GM19023 (cell line): ENCODE data around the gene CCDC92.

Source experiments
- ATAC-seq: cut with Tn5 transposase; IDR thresholded peaks from one replicate; pipeline ENCODE4 v1.9.1; 2021; ENCODE audit warnings: mild to moderate bottlenecking, moderate library complexity; ENCODE audit not compliant: unreplicated experiment

CCDC92 gene

DNA sequence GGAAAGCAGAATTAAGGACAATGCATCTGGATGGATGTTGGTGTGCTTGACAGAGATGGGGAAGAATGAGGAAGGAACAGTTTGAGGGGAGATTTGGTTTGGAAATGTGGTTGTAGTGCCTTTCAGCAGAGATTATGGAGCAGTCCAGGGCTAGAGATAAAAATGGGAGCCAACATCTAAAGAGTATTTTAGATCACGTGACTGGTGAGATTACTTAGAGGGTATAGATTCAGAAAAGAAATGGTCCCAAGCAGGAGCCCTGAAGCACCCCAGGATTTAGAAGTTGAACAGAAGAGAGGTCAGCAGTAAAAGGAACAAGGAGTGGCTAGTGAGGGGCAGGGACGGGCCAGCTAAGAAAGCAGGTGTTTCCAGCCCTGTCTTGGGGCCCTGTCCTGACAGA is 30.0 kb upstream of the CCDC92 start:
- no peak for ATAC-seq

DNA sequence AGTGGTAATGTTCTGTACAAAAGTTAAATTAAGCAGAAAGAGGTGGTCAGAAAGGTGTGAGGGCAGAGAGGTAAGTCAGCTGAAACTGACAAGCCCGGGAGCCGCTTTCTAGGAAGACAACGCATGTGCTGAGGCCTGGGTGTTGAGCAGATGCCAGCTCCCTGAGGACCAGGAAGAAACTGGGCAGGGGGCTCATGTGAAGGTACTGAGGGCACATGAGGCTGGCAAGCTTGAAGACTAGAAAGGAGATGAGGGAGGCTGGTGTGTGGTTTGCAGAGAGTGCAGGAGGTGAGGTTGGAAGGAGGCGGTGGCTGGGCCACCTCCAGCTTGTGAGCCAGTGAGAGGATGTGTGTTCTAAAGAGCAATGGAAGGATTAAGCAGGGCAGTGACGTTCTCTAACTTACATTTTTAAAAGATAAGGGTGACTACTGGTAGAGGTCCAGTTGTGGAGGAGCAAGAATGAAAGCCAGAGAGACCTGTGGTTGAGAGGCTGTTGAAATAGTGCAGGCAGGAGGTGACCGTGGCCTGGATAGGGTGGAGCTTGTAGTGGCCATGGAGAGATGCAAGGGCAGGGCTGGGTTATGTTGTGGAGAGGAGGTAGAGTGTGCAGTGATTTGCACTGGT is 29.5 kb upstream of the CCDC92 start:
- no peak for ATAC-seq

DNA sequence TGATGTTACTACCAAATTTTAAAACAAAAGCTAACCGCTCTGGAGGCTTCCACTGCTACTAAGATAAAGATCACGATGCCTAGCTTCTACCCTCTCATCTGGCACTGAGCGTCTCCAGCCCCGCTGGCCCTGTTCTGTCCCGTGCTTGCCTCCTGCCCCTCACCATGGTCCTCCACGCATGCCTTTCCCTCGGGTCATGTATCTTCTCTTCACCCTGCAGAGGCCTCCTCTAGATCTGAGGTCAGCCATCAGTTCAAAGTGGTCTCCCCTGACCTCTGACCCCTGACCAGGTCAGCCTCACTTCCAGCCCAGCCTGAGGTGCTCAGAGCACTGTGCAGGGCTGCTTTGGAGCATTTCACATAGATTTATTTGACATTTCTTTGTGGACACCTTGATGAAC is 28.7 kb upstream of the CCDC92 start:
- ATAC-seq: no peak

DNA sequence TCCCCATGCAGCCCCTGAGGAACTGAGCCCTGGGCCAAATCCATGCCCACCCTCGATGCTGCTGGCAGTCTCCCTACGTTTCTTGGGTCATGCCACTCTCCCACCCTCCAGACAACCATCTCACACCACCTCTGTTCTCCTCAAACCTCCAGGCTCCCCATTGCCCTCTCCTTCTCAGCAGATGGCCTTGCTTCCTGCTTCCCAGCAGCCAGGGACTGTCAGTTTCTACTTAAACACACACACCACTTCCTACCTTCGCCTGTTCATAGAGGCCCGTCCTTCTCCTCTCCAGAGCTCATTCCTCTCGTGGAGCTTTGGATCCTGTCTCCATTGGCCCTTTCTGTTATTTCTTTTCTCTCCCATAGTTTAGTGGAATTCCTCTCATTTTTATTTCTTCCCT is 27.5 kb upstream of the CCDC92 start:
- ATAC-seq: no peak

DNA sequence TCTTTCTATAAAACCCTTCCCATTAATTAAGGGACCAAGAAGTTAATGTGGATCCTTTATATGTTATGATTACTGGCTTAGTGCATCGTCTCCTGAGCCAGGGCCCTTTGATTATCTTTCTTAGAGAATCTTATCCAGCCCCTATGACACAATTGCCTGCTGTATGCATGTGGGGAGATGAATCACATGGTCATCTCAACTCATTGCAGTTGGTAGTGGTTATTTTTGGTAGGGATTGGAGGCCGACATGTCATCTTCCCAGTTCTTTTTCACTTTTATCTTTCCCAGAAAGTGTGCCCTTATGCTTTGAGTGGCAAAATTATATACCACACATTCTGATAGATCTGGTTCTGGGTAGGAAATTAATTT is 26.3 kb upstream of the CCDC92 start:
- ATAC-seq: no peak

DNA sequence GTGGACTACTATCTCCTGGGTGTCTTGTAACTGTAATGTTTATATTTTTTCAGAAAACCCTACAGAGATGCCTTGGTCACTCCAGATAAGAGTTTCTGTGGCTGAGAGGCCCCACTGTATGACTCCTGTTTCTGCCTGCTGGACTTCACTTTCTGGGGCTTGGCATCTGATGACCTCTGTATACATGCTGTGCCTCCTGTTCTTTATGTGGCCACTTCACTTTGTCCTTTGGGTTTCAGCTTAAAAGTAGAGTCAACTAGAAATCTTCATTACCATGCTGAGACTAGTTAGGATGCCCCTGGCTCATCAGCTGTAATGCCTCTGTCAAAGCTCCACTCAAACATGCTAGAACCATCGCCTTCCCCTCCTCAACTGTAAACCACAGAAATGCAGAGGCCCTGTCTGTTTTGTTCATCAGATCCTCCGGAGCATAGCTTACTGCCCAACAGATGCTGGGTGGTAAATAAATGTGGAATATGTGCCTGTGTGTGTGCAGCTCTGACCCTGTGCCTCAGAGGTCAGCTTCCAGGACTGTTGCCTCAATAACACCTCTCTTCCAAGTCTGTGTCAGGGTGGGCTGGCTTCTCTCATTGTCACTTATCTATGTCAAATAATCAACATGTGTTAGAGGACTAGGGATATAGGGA is 25.8 kb upstream of the CCDC92 start:
- ATAC-seq: no peak

DNA sequence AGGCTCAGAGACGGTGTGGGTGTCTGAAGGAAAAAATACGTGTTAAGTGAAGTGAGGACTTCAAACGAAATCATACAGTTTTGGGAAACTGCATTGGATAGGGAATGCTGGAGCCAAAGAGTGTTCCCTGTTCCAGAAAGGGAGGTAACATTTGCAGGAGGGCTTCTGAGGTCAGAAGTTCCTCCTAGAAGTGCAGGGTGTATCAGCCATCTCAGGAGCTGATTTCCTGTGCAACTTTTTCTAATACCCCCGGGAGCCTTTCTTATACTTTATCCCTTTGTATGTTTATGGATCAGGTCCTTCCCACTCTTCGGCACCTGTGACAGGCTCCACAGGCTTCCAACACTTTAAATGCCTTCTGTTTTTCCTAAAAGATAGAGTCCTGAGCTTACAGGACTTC is 25.3 kb upstream of the CCDC92 start:
- no peak for ATAC-seq

DNA sequence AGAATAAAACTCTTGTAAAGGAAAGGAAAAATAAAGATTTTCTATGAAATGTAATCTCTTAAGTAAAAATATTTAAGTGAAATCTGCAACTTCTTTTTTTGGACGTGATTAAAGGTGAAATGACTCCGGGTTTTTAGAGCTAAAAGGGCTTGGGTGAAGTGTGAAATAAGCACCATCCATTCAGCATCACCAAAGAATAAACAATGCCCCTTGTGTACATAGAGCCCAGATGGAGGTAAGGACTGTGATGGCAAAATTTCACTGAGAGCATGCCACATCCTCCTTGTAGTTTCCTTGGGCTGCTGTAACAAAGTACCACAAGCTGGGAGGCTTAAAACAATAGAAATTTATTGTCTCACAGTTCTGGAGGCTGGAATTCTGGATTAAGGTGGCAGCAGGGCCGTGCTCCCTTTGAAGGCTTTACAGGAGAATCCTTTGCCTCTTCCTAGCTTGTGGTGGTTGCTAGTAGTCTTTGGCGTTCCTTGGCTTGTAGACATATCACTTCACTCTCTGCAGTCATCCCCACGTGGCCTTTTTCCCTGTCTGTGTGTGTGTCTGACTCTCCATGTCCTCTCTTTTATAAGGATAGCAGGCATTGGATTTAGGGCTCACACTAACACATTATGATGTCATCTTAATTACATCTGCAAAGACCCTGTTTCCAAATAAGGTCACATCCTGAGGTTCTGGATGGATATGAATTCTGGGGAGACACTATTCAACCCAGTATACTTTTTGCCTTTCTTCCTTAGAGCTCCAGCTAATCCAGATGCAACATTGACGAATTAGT is 24.6 kb upstream of the CCDC92 start:
- no peak for ATAC-seq

DNA sequence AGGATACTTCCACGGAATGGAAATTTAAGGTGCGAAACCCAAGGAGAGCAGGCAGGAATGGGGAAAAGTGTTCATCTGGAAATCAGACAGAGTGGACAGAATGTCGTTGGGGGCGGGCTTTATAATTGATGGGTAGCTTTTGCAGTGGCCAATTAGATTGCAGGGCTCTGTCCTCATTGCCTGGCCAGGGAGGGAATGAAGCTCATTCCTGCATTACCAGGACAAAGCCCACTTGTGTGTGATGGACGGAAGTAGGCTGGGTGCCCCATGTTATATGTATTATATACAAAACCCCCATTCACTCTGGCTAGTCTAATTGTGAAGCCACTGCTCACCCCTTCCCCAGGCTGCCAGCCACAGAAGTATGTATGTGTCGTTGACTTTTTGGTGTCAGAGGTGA is 23.9 kb upstream of the CCDC92 start:
- no peak for ATAC-seq

DNA sequence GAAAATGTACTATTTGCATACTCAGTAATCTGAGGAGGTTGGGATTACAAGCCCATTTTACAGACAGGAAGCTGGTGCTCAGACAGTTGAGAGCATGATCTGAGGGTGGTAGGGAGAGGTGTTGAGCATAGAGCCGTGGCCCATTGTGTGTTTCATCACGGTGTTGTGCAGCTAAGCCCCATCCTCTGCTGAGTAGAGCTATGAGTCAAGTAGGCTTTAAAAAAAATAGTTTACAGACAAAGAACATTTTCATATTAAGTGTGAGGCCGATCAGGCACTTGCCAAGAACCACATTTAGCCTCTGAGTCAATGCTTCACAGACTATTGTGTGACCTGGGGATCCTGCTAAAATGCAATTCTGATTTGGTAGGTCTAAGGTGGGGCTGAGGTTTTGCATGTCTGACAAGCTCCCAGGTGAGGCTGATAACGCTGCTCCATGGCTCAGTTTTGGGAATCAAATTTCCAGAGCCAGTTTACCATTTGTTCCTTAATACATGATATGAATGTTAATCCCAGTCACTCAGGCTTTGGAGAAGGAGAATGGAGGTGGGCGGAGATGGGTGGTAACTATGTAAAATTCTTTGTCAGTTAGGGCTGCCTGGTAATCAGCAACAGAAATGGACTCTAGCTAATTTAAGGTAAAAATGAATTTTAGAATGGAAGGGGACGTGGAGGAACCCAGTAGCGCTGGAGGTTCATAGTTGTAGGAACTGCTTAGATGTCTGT is 22.6 kb upstream of the CCDC92 start:
- no peak for ATAC-seq

DNA sequence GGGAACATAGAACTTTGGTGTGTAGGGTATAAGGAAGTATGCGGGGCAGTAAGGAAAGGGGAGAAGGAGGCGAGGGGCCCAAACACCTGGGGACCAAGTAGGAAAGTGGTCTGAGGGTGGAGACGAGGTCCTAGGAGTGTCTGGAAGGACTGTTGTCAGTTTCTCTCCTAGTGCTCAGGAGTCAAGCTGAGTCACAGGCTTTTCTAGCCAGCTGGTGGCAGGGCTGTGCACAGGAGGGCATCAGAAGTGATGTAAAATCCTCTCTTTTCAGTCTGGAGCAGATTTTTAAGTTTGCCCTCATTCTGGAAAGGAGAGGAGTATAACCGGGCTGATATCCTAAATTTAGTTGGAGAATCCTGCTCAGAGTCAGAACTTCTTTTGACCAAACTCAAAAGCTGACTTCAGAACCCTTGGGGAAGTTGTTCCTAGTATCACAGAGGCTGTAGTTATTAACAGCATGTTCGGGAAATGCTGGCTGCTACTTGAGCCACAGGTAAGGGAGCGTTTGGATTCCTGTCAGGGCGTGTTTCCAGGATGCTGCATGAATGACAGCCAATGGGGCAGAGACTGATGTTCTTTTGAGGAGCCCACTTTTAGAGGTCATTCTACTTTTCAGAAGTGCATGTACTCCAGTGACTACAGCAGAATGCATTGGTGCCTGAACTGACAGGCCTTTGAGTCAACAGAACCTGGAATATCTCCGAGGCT is 19.6 kb upstream of the CCDC92 start:
- ATAC-seq: no peak

DNA sequence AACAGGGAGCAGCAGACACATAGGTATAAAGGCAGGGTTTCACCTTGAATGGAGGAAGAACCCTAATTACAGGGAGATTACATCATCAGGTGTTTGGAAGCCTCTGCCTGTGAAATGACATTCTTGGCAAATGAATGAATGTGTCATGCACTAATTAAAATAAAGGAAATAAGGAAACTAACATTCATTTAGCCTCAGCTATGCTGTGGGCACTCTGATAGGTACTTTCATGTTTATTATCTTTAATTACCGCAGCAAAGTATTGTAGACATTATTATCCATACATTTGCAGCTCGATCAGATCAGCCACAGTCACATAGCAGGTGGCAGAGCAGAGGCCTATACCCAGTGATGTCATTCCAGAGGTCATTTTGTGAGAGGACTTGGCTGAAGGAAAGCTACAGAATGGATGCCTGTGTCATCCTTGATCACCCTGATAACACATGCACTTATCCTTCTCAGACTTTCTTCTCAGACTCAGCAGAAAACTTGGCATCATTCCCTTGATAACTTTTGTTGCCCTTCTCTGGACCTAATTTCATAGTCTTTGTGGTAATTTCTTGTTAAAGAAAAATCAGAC is 18.8 kb upstream of the CCDC92 start:
- ATAC-seq: no peak

DNA sequence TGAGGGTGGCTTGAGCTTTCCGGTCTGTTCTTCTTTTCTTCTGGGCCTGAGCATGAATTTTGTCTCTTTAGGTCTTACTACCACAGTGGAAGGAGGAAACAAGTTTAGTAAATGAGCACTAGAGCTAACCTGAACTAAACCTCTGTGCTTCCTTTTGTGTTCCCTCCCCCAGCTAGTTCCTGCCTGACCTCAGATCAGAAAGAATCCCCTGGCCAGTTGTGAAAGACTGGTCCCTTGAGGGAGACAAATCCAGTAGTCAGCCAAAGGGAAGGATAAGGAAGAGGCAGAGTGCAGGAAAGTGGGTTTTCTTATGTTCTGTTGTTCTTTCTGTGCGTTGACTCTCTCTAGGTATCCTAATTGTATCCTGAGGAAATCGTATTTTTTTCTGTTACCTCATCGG is 17.9 kb upstream of the CCDC92 start:
- no peak for ATAC-seq

DNA sequence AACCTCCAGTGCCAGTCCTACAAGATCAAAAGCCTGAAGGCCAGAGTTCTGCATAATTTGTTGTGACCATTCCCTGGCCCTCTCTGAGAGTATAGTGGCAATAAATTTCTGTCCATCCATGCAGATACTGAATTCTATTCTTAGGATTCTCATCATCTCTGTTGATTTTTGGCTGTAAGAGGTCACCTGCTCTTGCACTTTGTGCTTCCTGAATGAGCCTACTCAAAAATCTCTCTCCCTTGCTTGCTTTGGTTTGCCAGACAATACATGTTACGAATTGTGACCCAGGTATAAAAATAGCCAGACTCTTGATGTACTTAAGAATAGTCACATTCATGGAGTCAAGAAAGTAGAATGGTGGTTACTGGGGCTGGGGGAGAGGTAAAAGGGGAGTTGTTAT is 17.1 kb upstream of the CCDC92 start:
- ATAC-seq: no peak

DNA sequence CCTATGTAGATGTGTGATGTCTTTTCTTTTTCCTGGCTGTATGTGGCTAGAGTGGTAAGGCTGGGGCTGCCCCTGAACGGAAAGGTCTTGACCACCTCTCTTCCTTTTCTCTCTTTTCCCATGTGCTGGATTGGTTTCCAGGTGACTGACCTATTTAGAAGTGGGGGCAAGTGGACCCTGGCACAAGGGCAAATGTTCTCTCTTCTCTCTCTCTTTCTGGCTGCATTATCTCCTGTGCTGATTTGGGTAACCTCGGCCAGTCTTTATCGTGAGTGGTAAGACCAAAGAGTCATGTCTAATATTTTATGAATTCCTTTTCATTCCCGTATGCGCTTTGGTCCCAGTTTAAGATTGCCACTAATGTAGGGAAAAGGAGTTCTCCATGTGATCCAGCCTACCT is 16.5 kb upstream of the CCDC92 start:
- no peak for ATAC-seq

DNA sequence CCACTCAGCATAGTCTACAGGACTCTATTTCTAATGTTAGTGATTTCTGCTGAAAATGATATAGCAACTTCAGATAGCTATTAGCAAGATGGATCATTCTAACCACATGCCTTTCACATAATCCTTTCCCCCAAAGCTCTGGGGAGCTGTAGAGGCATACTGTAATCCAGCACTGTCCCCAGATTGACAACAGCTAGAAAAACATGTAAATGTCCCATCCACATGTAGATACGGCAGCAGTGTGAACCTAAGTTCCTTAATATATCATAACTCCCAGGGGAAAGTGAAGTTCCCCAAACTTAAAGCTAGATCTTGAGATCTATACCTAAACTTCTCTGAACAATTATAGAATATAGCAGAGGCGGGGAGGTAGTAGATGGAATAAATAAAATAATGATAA is 14.4 kb upstream of the CCDC92 start:
- ATAC-seq: no peak

DNA sequence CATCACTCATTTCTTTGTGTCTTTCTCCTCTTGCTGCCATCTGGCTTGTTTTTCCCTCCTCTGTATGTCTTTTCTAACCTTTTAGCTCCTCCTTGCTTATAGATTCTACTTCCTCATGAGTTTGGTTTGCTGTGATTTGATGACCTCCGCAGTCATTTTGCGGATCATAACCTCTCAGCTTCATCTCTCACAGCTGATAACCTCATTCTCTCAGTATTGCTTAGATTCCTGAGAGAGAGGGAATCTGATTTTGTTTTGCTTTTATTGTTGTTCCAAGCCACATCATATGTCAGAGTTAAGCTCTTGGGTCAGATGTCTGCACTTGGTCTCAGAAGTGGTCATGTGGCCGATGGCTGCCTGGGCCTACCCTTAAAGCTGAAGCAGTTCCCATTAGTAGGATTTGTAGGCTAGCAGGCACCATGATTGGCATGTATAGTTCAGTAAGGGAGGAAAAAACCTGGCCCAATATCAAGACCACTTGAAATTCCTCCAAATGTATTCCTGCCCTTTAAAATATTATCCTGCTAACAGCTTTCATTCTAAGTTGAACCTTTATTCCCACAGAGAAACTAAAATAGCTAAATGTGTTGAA is 13.8 kb upstream of the CCDC92 start:
- ATAC-seq: no peak

DNA sequence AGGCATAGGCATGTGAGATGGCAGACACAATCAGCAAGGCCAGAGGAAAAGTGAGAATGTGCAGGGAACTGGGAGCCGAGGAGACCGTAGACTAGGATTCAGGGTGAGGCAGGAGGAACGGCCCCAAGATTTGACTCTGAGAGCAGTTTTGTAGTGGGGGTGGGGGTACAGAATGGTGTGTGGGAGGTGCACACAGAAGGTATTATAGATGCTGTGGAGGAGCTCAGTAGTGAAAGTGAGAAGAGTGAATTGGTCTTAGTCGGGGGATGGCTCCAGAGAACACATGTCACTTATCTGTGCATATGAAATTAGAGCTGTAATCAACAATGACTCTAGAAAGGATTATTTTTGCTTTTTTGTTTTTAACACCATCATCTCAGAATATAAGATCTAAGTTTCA is 12.3 kb upstream of the CCDC92 start:
- no peak for ATAC-seq

DNA sequence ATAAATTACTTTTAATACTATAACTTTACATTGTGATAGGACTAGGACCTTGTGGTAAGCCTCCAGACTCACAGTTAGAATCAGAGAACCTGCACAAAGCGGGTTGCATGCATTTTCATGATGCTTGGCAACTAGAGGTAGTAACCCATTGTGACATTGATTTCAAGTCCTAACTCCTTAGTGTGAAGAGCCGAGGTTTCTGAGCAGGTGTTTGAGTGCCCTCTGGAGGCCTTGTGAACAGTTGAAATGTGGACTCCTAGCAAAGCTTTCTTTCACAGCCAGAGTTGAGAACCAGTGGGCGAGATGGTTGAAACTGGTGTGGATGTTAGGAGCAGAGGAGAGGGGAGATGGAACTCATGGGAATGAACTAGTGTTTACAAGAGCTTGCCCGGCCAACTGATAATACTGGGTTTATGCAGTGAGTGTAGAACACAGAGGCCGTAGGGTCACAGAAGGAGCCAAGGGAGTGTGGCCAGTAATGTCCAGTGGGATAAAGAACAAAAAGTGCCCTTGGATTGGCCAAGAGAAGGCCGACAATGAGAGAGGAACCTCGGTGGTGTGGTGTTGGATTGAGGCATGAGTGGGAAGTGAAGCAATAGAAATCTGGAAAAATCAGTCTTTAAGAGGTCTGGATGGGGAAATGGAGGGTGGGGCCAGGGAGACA is 11.3 kb upstream of the CCDC92 start:
- ATAC-seq: no peak

DNA sequence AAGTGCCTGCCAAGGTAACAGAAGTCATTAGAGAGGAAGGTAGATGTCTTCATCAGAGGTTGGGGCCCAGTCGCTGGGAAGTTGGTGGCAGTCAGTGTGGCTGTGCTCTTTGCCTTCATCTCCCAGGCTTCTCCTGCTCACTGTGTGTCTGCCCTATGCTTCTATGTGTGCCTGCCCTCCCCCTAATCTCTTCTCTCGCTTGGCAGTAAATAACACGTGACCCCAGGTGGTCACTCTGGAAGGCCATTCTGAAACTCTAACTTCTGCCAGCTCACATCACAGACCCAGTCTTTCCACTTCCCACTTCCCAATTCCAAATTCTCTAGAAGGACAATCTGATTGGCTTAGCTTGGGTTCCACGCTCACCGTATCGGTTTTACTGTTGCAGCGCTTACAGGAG is 9.6 kb upstream of the CCDC92 start:
- ATAC-seq: no peak
